NCI-H1436 (cell line): Measurements from ENCODE around the gene RHOBTB3.
"Not testable (repeated sequence)": the region's sequence is repeated elsewhere in the genome, so short reads cannot be mapped to it uniquely, and the experiment has no call there.

Experiments used
- DNase-seq: peaks from one replicate; lab custom pipeline; 2025; lab: John Stamatoyannopoulos, UW

Gene RHOBTB3

GRCh38 chr5:95822043-95822541 is 91.0 kb downstream of the RHOBTB3 start:
- peak; percentile 67 for DNase-seq

DNA sequence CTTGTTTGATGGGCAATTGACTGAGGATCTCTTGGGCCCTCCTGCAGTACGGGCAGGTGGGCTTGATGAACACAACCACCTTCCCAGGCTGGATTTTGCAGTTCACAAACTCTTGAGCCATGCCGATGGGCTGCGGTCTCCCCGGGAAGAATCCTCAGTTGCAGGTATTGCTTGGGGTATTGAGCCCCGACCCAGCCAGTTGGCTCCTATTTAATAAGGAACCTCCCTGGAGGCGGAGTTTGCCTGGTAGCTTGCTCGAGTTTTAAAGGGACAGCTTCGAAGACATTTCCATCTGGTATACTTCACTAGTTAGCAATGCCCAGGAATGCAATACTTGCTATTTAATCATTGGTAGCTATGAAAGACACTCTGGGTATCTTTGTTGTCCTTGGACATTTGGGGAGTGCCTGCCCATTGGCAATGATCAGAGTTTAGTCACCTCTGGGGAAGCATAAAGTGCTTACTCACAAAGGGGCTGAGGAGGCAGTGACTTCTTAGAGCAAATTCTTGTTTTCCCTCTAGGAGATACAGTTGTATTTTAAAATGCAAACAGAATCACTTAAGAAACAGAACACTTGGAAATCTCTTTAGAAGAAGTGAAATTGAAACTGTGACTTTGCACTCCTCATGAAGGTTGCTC is 91.5 kb downstream of the RHOBTB3 start, which contains the start of gene GLRX:
TSS of gene GLRX (minus strand) at position 185 of the 640 bp plus-strand sequence. CDS start at position 121, 64 bp downstream.
- peak; percentile 53 for DNase-seq

GRCh38 chr5:95823218-95823737 is 92.1 kb downstream of the RHOBTB3 start:
- DNase-seq = no peak

DNA sequence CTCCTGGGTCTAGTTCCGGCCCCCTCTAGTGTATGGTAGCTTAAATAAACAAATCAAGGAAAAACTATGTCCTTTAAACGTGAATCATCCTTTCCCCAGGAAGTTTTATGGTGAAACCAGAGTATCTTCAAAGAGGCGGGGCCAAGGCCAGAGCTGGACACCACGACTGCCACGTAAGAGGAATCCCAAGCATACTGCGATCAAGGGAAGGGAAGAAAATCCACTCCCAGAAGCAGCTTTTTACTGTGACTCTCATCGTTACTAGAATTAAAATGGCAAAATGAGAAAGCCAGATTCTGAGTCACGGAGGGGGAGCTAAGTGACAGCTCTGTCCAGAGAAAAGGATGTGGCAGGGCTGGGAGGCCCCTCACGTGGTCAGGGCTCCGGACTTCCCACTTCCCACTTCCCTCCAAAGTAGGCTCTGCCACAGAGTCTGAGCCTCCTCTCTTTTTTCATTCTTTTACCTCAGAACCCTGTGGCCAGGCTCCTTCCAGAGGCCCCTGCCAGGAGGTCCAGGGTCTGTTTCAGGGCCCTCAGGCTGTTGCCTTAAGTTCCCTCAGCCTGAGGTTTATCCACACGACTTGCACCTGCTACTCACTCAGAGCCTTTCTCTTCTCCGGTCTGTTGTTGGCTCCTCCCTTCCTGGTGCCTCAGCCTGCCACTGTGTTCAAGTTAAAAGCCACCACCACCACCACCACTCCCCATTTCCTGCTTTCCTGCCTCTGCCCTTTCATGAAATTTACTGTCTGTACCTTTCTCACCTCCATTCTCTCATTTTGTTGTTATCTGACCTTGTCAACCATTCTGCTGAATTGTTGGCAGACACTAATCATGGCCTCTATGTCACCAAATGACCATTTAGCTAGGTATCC is 92.8 kb downstream of the RHOBTB3 start:
- DNase-seq = no peak

- DNase-seq = no peak
Observed at GRCh38 chr5:95824747-95825146, 93.6 kb downstream of the RHOBTB3 start.

GRCh38 chr5:95825495-95825894 is 94.4 kb downstream of the RHOBTB3 start:
- no peak for DNase-seq

DNA sequence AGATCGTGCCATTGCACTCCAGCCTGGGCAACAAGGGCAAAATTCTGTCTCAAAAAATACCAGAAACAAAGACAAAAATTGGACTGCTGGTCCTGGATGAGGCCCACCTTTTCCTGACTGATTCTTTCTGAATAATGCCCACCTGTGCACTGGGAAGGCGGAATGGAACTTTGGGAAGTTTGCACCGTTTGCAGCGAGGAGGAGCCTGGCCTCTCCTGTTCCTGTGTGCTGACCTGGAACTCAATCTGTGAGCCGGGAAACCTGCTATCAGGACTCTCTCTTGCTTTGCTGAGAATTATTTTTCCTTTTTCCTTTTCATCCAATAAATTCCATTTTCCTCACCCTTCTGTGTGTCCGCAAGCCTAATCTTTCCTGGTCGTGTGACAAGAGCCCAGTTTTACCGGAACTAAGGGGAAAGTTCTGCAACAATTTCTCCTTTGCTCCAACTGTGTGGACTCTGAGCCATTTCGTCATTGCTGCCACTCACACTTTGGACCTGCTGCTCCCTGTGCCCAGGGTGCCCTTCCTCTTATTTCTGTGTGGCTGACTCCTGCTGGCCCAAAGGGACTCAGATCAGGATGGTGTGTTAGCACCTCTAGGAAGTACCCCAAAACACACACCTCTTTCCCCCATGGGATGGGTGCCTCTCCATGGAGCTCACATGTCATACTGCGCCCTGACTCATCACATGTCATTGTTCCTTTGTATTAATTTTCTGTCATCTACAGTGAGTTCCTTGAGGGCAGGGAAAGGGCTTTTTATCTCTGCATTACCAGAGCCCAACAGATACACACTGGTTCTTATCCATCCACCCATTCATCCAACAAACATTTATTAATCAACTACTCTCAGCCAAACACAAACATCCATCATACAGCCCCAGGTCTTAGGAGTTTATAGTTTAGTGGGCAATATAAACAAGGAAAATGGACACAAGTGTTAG is 96.1 kb downstream of the RHOBTB3 start:
- no peak for DNase-seq

DNA sequence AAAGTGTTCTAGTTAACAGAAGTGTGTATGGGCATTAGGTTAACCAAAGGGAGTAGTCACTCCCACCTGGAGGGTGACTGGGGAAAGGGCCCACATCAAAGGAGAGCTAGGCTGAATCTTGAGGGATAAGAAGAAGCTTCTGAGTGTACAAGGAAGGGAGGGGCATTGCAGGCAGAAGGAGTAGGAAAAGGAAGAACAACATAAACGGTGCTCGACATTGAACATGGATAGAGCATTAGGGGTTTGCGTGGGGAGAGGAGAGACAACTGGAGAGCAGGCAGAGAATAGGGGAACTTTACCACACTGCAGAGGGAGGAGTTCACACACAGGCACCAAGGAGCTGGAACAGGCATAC is 96.7 kb downstream of the RHOBTB3 start:
- DNase-seq = no peak

GRCh38 chr5:95830226-95830625 is 99.1 kb downstream of the RHOBTB3 start:
- no peak for DNase-seq

DNA sequence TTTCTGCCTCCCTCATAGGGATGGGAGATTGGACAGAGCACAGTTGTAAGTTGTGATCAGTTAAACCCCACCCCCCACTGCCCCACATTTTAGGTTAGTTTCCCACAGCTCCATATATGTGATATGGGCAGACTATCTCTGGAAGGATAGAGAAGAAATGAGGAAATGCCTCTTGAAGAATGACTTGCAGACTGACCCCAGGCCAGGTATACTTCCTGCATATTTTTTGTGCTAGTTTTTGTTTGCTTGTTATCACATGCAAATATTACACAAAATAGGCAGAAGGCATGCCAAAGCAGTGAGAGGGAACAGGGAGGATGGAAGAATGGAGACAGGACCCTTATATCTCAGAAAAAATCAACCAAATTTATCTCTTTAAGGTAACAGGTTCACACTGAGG is 101.5 kb downstream of the RHOBTB3 start:
- no peak for DNase-seq

GRCh38 chr5:95835682-95836385 is 104.7 kb downstream of the RHOBTB3 start:
- DNase-seq = no peak

GRCh38 chr5:95836544-95836943 is 105.4 kb downstream of the RHOBTB3 start:
- DNase-seq = no peak

GRCh38 chr5:95836971-95837370 is 105.8 kb downstream of the RHOBTB3 start:
- not testable (repeated sequence) for DNase-seq

- DNase-seq = no peak
Observed at GRCh38 chr5:95837492-95837891, 106.4 kb downstream of the RHOBTB3 start.

DNA sequence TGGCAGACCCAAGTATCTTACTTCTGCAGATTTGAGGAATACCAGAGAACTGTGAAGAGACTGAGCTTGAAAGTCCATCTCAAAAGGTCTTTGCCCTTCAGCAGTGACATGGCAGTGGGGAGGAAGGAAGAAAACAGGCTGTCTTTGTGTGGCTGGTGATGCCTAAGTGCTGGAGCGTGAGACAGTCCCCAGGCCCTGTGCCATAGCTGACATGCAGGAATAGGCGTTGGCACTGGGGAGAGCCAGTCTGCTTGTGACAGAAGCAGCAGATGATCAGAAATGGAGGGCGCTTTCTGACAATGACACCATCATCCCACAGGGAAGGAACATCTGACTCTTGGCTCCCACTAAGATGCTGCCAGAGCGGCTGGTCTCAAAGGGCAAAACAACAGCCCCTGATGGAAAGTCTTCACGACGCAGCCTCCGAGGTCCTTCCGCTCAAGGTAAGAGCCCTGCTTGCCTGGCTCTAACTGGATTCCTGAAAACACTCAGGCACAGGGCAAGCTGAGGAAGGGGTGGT is 106.9 kb downstream of the RHOBTB3 start:
- DNase-seq = no peak

- DNase-seq = no peak
Observed at GRCh38 chr5:95838556-95838955, 107.4 kb downstream of the RHOBTB3 start.

DNA sequence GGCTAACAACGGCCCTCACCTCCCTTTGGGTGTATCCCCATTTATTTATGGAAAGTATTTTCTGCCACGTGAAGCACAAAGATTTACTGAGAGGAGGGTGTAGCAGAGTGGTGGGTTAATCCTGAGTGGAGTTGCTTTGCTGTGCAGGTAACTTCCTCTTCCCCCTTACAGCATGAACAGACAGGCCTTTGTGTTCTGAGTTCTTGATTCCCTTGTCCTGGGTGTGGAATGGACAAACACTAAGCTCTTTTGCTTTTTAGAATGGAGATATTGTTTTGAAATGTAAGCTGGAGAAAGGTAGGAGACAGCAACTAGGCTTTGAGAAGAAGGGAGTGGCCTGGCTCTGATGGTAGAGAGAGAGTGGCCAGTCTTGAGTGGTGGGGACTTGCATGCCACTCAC is 108.5 kb downstream of the RHOBTB3 start:
- no peak for DNase-seq

DNA sequence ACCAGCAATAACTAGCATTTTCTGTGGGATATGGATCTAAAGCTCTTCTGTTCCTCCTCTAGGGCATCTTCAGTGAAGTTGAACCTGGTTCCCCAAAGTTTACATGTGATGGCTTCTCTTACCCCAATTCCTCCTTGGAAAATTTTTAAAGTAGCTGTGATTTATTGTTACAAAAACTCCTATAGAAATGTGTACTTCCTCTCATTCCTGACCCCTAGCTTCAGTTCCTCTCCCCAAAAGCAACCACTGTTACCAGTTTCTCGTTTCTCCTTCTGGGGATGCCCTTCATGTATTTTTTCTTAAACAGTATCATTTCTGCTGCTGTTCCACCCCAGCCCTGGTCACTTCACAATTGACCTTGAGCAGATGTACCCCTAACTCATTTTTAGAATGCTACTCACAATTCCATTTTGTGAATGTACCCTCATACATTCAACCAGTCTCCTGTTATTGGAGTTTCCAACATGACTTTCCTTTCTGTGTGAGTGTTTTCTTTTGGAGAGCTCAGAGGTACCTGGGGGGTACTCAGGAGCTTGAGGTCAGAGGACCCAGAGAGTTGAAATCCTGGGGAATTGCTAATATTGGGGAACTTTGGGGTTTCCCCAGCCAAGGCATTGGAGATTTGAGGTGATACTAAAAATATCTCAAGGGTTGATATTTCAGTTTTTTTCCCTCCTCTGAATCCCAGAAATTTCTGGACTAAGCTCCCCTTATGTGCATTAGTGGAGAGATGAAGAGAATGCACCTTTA is 110.0 kb downstream of the RHOBTB3 start:
- no peak for DNase-seq

GRCh38 chr5:95841914-95842812 is 111.0 kb downstream of the RHOBTB3 start:
- no peak for DNase-seq
